Measurements from ENCODE around the gene PPIF. TPM values are rescaled to one million over a fixed set of nuclear protein-coding genes. Genes with fewer than 3 reads are reported as not detected.

PPIF gene
- polyA plus RNA-seq, 1 donor (not counting 4 experiments of a cell fraction or from before 2014, with no cell fraction given), result 71.3 TPM

DNA sequence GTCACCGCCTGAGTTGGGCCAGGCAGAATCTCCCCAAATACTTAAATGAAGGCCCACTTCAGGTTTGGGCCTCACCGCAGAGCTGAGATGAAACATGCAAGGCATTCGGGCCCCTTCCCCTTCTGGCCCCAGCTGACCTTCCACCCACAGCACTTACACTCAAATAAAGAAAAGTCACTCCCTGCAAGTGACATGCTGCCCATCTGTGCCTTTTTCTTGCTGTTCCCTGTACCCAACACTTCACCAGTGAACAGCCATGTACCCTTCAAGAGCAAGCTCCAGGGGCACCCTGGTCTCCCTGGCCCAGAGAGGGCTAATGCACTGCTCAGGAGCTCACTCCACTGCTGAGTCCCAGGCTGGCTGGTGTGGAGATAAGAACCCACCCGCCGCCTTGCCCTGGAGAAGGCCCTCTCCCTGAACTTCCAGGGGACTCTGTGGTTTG is 57.4 kb downstream of the PPIF start:
- H3K36me3 ChIP-seq (ENCODE audit: control insufficient read depth in 2 of 2, extremely low read depth in 1 of 2, insufficient read depth in 2 of 2, low read length in 2 of 2), result no peaks in the 10 kb centered on the region
- H3K4me2 ChIP-seq (ENCODE audit: control insufficient read depth, extremely low read depth, insufficient read depth, low read depth, low read length), result no peak overlapping the region
- H3K4me3 ChIP-seq (ENCODE audit: control insufficient read depth in 2 of 3, extremely low read depth in 1 of 3, insufficient read depth in 2 of 3, low read depth in 1 of 3, low read length in 3 of 3), result no peak overlapping the region
- no peaks in the 10 kb centered on the region for H3K9me1 ChIP-seq (ENCODE audit: control insufficient read depth, extremely low read depth, insufficient read depth, low read length)
- FAIRE-seq, result no peak
- no peaks in the 10 kb centered on the region for H3K9me3 ChIP-seq (ENCODE audit: control insufficient read depth, low read depth, low read length)
- no peak for DNase-seq (ENCODE audit: low read depth, low spot score)
- H3K27ac ChIP-seq (ENCODE audit: control insufficient read depth, insufficient read depth, low read length), result no peak overlapping the region
- no peaks in the 10 kb centered on the region for H3K79me2 ChIP-seq (ENCODE audit: control insufficient read depth, insufficient read depth, low read length)
- no peak overlapping the region for H3K9ac ChIP-seq (ENCODE audit: control insufficient read depth, extremely low read depth, insufficient read depth, low read length)
- H3K4me1 ChIP-seq (ENCODE audit: control insufficient read depth, extremely low read depth, insufficient read depth, low read length), result no peaks in the 10 kb centered on the region
- TF ChIP-seq, protein P1, sequence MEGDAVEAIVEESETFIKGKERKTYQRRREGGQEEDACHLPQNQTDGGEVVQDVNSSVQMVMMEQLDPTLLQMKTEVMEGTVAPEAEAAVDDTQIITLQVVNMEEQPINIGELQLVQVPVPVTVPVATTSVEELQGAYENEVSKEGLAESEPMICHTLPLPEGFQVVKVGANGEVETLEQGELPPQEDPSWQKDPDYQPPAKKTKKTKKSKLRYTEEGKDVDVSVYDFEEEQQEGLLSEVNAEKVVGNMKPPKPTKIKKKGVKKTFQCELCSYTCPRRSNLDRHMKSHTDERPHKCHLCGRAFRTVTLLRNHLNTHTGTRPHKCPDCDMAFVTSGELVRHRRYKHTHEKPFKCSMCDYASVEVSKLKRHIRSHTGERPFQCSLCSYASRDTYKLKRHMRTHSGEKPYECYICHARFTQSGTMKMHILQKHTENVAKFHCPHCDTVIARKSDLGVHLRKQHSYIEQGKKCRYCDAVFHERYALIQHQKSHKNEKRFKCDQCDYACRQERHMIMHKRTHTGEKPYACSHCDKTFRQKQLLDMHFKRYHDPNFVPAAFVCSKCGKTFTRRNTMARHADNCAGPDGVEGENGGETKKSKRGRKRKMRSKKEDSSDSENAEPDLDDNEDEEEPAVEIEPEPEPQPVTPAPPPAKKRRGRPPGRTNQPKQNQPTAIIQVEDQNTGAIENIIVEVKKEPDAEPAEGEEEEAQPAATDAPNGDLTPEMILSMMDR (optimal IDR thresholded peaks at IDR 0.05 in 1 of 3, IDR thresholded peaks at IDR 0.05 in 1 of 3, conservative IDR thresholded peaks at IDR 0.05 in 1 of 3; ENCODE audit: extremely low read depth in 1 of 3, insufficient read depth in 2 of 3, low read length in 3 of 3), result no peak
- no peak for TF ChIP-seq EZH2 (IDR thresholded peaks at IDR 0.05; ENCODE audit: low read length)
- H2AFZ ChIP-seq (ENCODE audit: control insufficient read depth, low read length), result no peak overlapping the region
- H4K20me1 ChIP-seq (ENCODE audit: control insufficient read depth, extremely low read depth, insufficient read depth, low read length), result no peaks in the 10 kb centered on the region
- dilution Hi-C loops (cut with MboI; ENCODE audit: extremely low pct_ligation_motif_present, low sequenced_read_pairs), result no loop called here
- H3K27me3 ChIP-seq (ENCODE audit: control insufficient read depth, extremely low read depth, insufficient read depth, low read length), result no peaks in the 10 kb centered on the region

Other genes starting within 250 kb of the PPIF start
- gene ZCCHC24, start 98.2 kb downstream of the PPIF start, polyA plus RNA-seq, result 0.91 to 1.5 TPM (median 0.96 TPM) in 3 replicates
- 0.91 to 2.3 TPM (median 1.2 TPM) in 3 replicates for gene EIF5AL1, start 165.1 kb downstream of the PPIF start, polyA plus RNA-seq
- gene SFTPA2, start 212.9 kb downstream of the PPIF start, polyA plus RNA-seq, result not detected in 3 replicates

All from keratinocyte (primary cell).